GM12873 (cell line): ENCODE measurements around the gene PLOD2.

ENCODE experiments used
- CTCF ChIP-seq: IDR thresholded peaks from 2 replicates; pipeline ENCODE4 v1.5.1; 2012; ENCODE audit warnings: low read depth, mild to moderate bottlenecking, moderate library complexity, low read length, control low read depth; ENCODE audit not compliant: insufficient read depth; ENCODE audit errors: missing control alignments

PLOD2 gene

GRCh38 chr3:146086211-146086610, 74.8 kb downstream of the PLOD2 start:
- no peak for TF ChIP-seq CTCF

GRCh38 chr3:146085678-146086077, 75.3 kb downstream of the PLOD2 start:
- no peak for TF ChIP-seq CTCF

- TF ChIP-seq CTCF: no peak
These were observed 80.4 kb downstream of the PLOD2 start for GRCh38 chr3:146080578-146080977.

- TF ChIP-seq CTCF: no peak
These were observed 83.0 kb downstream of the PLOD2 start for GRCh38 chr3:146078031-146078430.

GRCh38 chr3:146077181-146077580, 83.8 kb downstream of the PLOD2 start:
- no peak for TF ChIP-seq CTCF

- TF ChIP-seq CTCF: no peak
These were observed 88.2 kb downstream of the PLOD2 start for GRCh38 chr3:146072824-146073223.

GRCh38 chr3:146072061-146072460, 88.9 kb downstream of the PLOD2 start:
- no peak for TF ChIP-seq CTCF
